HG02970 (cell line): ENCODE results near the gene ENTPD7.
"Not testable (repeated sequence)": the region's sequence is repeated elsewhere in the genome, so short reads cannot be mapped to it uniquely, and the experiment has no call there.

ENCODE experiments used
- ATAC-seq: cut with Tn5 transposase; IDR thresholded peaks from one replicate; pipeline ENCODE4 v1.9.1; 2021; ENCODE audit warnings: mild to moderate bottlenecking, moderate library complexity, moderate number of reproducible peaks; ENCODE audit not compliant: unreplicated experiment, low FRiP score

ENTPD7 gene

GRCh38 chr10:99659031-99659867 is at the start of gene ENTPD7:
ENTPD7 (plus strand) TSS chr10:99659509; CDS start chr10:99659957, 448 bp downstream.
- peak; percentile 99 for ATAC-seq

DNA sequence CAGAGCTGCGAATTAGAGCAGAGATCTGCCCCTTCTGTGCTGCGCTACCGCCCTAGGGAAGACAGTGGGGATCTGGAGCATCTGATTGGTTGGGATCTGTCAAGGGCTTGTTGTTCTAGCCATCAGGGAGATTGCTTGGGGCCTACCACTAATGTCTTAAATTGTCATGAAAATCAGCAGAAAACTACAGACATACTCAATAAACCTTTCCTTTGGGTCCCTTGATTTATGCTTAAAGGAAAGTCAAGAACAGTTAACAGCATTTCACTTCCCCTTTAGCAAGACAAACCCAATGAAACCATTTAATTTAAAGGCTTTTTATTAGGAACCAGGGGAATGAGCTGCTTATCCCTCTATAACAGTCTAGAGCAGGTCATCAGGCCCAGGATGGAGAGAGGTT is 49.1 kb upstream of the ENTPD7 start:
- ATAC-seq = no peak

GRCh38 chr10:99611326-99611725 is 48.0 kb upstream of the ENTPD7 start:
- ATAC-seq = no peak

- ATAC-seq = no peak
Measured at GRCh38 chr10:99612167-99612831, 47.0 kb upstream of the ENTPD7 start.

DNA sequence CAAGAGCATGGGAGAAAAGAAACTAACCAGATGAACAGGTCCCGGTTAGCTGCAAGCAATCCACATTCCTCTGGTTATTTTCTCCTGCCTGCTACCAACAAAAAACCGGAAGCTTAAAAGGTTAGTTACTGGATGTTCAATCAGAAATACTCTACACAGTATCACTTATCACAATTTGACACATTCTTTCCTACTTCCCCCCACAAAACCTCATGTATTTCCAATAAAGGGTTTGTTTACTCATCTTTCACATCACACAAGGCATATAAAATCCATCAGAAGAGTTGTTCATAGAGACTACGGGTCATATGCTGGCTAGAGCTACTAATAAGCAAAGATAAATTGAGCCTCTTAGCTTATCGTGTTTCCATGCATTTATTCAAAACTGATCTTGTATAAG is 43.9 kb upstream of the ENTPD7 start:
- no peak for ATAC-seq

GRCh38 chr10:99617696-99618095 is 41.6 kb upstream of the ENTPD7 start:
- ATAC-seq = no peak

DNA sequence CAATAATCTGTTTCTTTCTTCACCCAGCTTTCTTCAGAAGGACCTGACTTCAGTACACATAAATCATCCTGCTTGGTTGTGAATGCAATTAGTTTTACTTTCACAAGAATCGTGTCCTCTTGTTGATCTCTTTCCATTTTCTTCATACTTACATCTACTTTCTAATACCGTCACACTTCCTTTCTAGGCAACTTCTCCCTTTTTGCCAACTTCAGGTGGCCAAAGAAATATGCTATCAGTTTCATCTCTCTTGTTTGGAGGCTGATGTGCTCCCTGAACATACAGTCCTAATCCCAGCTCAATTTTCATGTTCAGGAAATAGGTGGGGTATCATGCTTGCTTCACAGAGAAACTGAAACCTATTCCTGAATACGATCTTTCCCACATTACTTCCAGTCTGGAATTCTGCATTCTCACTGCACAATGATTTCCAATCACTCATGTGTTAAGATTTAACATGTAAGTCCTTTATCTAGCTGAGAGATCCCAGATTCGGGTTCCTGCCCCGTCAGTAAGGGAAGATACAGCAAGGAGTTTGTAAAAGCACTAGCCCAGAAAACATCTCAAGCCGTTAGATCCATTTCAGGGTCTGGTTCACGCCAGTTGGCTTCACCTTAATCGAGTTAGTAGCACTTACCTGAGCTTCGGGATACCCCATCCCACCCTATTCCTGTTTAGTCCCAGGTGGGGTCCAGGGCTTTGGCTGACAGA is 40.1 kb upstream of the ENTPD7 start:
- no peak for ATAC-seq

DNA sequence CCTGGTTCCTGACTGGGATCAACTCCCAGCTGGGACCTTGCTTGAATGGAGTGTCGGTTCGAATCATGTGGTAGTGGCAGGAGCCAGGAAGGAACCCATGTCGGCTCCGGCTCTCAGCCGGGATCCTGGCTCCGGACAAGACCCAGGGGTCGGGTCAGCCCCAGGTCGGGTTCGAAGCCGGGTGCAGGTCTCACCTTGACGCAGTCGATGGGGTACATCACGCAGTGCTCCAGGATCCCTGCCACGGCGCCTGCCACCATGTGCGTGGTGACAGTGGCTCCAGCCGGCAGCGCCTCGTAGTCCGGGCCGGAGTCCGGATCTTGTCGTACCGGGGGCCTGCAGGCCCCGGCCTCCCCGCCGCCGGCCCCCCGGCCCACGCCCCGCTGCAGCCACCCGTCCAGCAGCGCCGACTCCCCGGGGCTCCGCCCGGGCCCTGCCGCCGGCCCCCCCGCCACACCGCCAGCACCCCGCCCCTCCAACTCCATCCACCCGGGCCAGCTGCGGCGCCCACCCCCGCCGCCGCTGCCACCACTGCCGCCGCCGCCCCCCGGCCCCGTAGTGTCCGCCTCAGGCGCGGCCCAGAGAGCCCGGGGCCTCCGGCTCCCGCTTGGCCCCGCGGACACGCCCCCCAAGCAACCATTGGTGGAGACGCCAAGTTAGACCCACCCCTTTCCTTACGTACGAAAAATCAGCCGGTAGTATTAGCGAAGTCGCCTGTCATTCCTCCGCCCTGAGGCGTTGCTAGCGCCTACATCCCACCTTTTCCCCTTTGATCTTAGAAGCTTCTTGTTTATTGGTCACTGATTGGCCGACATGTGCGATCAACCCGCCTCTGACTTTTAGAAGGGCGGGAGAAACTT is 39.2 kb upstream of the ENTPD7 start, which contains the start of gene SLC25A28:
Gene SLC25A28 (minus strand): TSS at position 589 of the 860 bp plus-strand sequence. CDS start 104 bp downstream, at position 485.
- peak; percentile 84 for ATAC-seq

DNA sequence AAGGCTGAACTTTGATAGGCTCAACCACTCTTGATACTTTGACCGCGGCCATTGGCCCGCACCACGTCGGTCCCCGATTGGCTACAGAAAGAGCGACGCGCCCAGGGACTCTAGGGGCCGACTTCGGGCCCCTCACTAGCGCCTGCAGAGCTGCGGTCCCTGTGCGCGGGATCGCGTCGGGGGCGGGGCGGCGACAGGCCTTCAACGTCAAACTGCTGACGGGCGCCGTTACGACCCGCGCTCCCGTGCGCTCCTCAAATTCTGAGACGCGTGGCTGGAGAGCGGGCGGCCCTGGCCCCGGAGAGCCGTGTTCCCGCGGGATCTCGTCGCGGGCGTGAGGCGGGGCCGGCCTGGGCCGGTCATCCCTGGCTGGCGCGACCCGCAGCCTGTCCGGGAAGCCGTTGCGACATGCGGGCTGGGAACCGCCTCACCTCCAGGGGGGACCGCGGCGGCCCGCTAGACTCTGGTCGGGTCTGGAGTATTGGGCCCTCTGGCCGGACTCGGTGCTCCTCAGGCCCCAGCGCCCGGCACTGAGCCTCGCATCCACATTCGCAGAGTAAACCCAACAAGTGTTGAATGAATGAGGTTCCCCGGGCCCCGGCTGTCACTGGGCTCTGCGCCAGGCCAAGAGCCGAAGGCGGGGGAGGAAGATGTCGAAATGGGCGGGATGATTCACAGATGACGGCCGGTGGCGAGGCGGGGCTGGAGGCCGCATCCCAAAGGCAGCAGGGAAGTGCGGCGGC is 38.4 kb upstream of the ENTPD7 start:
- peak; percentile 83 for ATAC-seq

GRCh38 chr10:99621454-99622251 is 37.7 kb upstream of the ENTPD7 start:
- no peak for ATAC-seq

GRCh38 chr10:99623919-99624318 is 35.4 kb upstream of the ENTPD7 start:
- no peak for ATAC-seq

GRCh38 chr10:99625124-99625523 is 34.2 kb upstream of the ENTPD7 start:
- ATAC-seq = not testable (repeated sequence)

GRCh38 chr10:99628923-99629624 is 30.2 kb upstream of the ENTPD7 start:
- ATAC-seq = no peak

DNA sequence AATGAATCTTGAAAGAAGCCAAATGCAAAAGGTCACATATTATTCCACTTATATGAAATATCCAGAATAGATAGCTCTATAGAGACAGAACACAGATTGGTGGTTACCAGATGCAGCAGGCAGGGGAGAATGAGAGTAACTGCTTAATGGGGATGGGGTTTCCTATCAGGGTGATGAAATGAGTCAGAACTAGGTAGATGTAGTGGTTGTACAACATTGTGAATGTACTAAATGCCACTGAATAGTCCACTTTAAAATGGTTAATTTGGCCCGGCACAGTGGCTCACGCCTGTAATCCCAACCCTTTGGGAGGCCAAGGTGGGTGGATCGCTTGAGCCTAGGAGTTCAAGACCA is 29.7 kb upstream of the ENTPD7 start:
- no peak for ATAC-seq

DNA sequence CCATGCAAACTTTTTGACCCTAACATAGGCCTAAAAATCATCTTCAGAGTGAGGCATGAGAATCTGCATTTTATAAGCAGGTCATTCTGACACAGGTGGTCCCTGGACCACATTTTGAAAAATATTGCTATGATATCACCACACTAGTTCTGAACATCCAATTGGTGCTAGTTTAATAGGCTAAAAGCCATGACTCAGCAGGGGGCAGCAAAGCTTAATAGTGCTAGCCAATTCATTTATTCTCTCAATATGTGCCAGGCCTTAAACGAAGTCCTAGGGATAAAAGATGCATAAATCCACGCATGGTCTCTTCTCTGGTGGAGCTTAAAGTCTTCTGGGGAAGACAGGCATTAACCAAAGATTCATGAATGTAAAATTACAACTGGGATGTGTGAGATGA is 28.9 kb upstream of the ENTPD7 start:
- ATAC-seq = no peak

- no peak for ATAC-seq
Measured at GRCh38 chr10:99630991-99631390, 28.3 kb upstream of the ENTPD7 start.

DNA sequence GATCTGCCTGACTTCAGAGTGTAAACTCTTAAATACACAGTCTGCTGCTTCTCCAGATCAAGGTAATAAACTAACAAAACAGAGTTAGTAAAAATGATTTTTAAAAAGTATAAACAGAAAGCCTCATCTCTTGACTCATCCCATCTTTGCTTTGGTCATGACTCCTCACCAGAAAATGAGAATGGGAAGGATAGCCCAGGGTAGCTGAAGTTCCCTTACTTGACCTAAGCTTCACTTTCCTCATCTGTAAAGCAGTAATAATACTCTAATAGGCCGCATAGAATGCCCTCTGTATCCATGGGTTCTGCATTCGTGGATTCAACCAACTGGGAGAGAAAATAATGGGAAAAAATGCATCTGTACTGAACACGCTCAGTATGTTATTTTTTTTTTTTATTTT is 27.8 kb upstream of the ENTPD7 start:
- ATAC-seq = no peak

DNA sequence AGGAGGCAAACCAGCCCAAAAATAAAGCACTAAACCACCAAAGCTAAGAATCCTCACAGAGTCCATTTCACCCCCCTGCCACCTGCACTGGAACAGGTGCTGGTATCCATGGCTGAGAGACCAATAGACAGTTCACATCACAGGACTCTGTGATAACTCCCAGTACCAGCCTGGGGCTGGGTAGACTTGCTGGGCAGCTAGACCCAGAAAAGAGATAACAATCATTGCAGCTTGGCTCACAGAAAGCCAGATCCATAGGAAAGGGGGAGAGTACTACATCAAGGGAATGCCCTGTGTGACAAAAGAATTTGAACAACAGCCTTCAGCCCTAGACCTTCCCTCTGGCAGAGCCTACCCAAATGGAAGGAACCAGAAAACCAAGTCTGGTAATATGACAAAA is 25.5 kb upstream of the ENTPD7 start:
- no peak for ATAC-seq
